Thyroid gland (tissue), 4 donors: ENCODE data around the gene TPSD1.
"Not testable (repeated sequence)": the region's sequence is repeated elsewhere in the genome, so short reads cannot be mapped to it uniquely, and the experiment has no call there.

Experiments
- CTCF ChIP-seq, 6 experiments: fragments of 200-600 bp in 3 of 6; fragments of 450-650 bp in 3 of 6; sonication (generic) in 3 of 6; IDR thresholded peaks; one replicate each; pipeline ENCODE4 v1.5.1; 2016 to 2019; ENCODE audit warnings: antibody characterized with exemption in 6 of 6, mild to moderate bottlenecking in 2 of 6, inconsistent platforms in 1 of 6, moderate library complexity in 1 of 6
- POLR2A ChIP-seq, 2 donors: fragments of 450-650 bp; IDR thresholded peaks; one replicate each; pipeline ENCODE4 v1.6.1; 2017; ENCODE audit warnings: antibody characterized with exemption in 2 of 2, mild to moderate bottlenecking in 2 of 2, moderate library complexity in 1 of 2

- not testable (repeated sequence) for TF ChIP-seq POLR2A, CTCF (IDR thresholded peaks at IDR 0.05)
Observed at GRCh38 chr16:1226692-1227091, 29.2 kb upstream of the TPSD1 start.
